ENCODE measurements around the gene CEACAM7. TPM values are rescaled to one million over a fixed set of nuclear protein-coding genes. Genes with fewer than 3 reads are reported as not detected.

CEACAM7 gene
- total RNA-seq, 1 experiment from 2014 or later, result not detected

DNA sequence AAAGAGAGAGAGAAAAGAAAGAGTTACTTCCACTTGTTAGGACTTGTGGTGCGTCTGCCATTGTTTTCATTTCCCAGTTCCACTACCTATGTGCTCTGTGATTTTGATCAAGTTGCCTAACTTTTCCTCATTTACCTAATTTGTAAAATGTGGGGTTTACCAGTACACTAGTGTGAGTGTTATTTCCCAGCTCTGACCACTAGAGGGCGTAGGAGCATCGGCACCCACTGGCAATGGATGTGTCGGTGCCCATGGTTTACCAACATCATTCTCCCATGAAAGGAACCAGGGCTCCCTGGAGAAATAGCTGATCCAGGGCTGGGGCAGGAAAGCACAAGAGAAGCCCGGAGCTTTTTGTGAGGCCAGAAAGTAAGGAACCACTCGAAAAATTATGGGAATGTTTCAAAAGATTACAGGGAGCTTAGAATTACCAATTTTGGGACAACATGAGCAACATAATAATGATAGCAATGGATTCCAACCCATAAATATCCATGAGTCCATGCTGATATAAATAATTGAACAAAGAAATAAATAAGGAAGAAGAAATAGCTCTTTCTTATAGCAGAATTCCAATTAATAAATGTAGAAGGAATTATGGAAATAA, 46.1 kb downstream of the CEACAM7 start:
- peak; percentile 76 for TF ChIP-seq CTCF (conservative IDR thresholded peaks at IDR 0.05)

More for the DNA sequence above, 46.1 kb downstream of the CEACAM7 start:
- peaks cover 56 to 65% of the 10 kb centered on the region in 2 experiments for H3K9me3 Mint-ChIP-seq
- no peaks in the 10 kb centered on the region for H3K4me1 Mint-ChIP-seq
- H3K79me2 ChIP-seq (ENCODE audit: insufficient read depth, low read length), result no peaks in the 10 kb centered on the region
- H2AFZ ChIP-seq (ENCODE audit: low read length), result no peak overlapping the region
- peaks cover 31% of the 10 kb centered on the region for H3K9me3 ChIP-seq (ENCODE audit: control insufficient read depth, low read depth, low read length)
- peak; percentile 65 for DNase-seq
- H3T11ph ChIP-seq (ENCODE audit: low read length), result no peak overlapping the region
- H4K8ac ChIP-seq (replicated peaks; ENCODE audit: insufficient read length, low read depth, low read length), result no peak overlapping the region
- H4K5ac ChIP-seq (ENCODE audit: insufficient read length, low read depth, low read length), result no peak overlapping the region
- H2BK20ac ChIP-seq (ENCODE audit: low read depth, low read length, poor library complexity, severe bottlenecking), result no peak overlapping the region
- no peak overlapping the region for H2BK5ac ChIP-seq (ENCODE audit: insufficient read length, low read length)
- H3K14ac ChIP-seq (ENCODE audit: insufficient read depth, low read length), result no peak overlapping the region
- no peak overlapping the region for H3K27ac Mint-ChIP-seq
- no peaks in the 10 kb centered on the region for H3K4me1 ChIP-seq (ENCODE audit: insufficient read depth, low read length)
- H3K4ac ChIP-seq (ENCODE audit: low read depth, low read length), result no peak overlapping the region
- H3K36me3 Mint-ChIP-seq (ENCODE audit: insufficient read depth in 1 of 3, low read depth in 3 of 3), result peaks cover 0 to 17% (median 0%) of the 10 kb centered on the region in 3 experiments; a peak in 5 of 7 replicates
- H3K23me2 ChIP-seq (ENCODE audit: insufficient read length, low read depth, low read length, poor library complexity, severe bottlenecking), result no peaks in the 10 kb centered on the region
- no peak overlapping the region for H4K91ac ChIP-seq (ENCODE audit: insufficient read length, low read depth, low read length)
- no peaks in the 10 kb centered on the region for H3K27me3 ChIP-seq (ENCODE audit: insufficient read depth, low read length)
- H3K79me1 ChIP-seq (ENCODE audit: insufficient read depth, low read depth, low read length, poor library complexity, severe bottlenecking), result no peaks in the 10 kb centered on the region
- no peaks in the 10 kb centered on the region for H4K20me1 ChIP-seq (ENCODE audit: control insufficient read depth, insufficient read depth, insufficient read length)
- no peak overlapping the region for H3K23ac ChIP-seq (ENCODE audit: insufficient read length, low read depth, low read length)
- H2AK5ac ChIP-seq (ENCODE audit: insufficient read length, low read length), result no peak overlapping the region
- no peak overlapping the region for H2BK15ac ChIP-seq (ENCODE audit: low read depth, low read length)
- H3K18ac ChIP-seq (ENCODE audit: insufficient read length, low read depth, low read length), result no peak overlapping the region
- no peak overlapping the region for H3K4me3 Mint-ChIP-seq
- H3K9ac ChIP-seq (ENCODE audit: extremely low read depth, insufficient read length, low read length), result no peak overlapping the region
- WGBS (ENCODE audit: extremely low coverage, insufficient read length, low lambda C conversion rate), result no CpG with 5 or more reads among the region's 6 CpGs
- no peak overlapping the region for H3K4me2 ChIP-seq (ENCODE audit: insufficient read depth, insufficient read length, low read length)
- H2BK12ac ChIP-seq (ENCODE audit: insufficient read length, low read depth, low read length), result no peak overlapping the region
- no peaks in the 10 kb centered on the region; the same call in 1 of the 2 replicates for H3K27me3 Mint-ChIP-seq (ENCODE audit: low read depth)
- no peak overlapping the region for H3K27ac ChIP-seq (ENCODE audit: insufficient read length, low read depth, low read length)
- H3K56ac ChIP-seq (ENCODE audit: insufficient read length, low read depth, low read length), result no peak overlapping the region
- no peak overlapping the region for H2BK120ac ChIP-seq (ENCODE audit: low read depth, low read length, poor library complexity, severe bottlenecking)
